NCI-H2171 (cell line): ENCODE results near the gene GALK1.
"Not testable (repeated sequence)": the region's sequence is repeated elsewhere in the genome, so short reads cannot be mapped to it uniquely, and the experiment has no call there.

ENCODE experiments used
- DNase-seq: peaks from one replicate; lab custom pipeline; 2025; lab: John Stamatoyannopoulos, UW

Gene GALK1

GRCh38 chr17:75763613-75764416, 1.2 kb downstream of the GALK1 start:
- DNase-seq, result no peak

- no peak for DNase-seq
Observed at GRCh38 chr17:75763269-75763607, 1.8 kb downstream of the GALK1 start.

DNA sequence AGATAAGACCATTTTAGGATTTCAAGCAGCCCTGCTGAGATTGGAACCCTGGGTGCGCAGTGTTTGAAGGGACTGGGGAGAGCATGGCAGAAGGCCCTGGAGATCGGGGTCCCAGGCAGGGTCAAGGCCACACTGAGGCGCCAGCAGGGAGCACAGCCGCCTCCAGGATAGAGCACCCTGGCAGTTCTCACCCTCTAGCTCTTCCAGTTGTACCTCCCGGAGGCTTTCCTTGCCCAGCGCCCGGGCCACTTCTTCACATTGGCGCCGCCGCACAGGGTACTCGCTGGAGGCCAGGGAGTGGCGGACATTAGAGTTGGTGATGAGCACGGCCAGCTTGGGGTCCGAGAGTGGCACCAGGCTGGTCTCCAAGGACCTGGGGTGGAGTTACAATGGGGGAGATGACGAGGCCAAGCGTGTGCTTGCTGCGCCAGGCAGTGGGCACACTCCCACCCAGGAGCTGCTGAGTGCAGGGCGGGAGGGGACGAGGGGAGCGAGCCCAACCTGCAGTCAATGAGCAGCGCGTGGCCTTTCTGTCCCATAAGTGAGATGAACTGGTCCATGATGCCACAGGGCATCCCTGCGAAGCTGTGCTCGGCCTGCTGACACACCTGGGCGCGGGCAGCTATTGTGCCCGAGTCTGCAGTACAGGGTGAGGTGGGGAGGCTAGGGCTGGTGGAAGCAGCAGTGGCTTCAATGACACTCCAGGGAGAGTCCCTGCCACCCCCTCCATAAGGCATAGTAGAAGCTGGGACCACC, 2.3 kb downstream of the GALK1 start:
- no peak for DNase-seq

GRCh38 chr17:75759978-75760640, 4.9 kb downstream of the GALK1 start:
- DNase-seq, result not testable (repeated sequence)

DNA sequence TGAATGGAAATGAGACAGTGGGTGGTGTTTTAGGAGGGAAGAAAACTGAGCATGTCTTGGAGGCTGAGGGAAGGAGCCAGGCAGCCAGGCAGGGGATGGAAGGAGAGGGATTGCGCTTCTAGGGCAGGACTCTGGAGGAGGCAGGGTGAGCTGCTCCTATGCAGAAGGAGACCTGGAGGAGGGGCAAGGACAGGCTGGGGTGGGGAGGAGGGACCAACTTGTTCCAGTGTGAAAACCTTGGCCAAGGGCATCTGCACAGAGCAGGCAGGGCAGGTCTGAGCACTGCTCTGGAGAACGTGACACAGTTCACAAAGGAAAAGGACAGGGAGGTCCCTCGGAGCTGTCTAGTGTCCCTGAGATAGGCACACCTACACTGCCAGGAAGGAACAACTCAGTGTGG, 5.5 kb downstream of the GALK1 start:
- DNase-seq, result no peak

GRCh38 chr17:75758131-75758905, 6.7 kb downstream of the GALK1 start:
- DNase-seq, result no peak

- no peak for DNase-seq
Observed at GRCh38 chr17:75757086-75757681, 7.8 kb downstream of the GALK1 start.

DNA sequence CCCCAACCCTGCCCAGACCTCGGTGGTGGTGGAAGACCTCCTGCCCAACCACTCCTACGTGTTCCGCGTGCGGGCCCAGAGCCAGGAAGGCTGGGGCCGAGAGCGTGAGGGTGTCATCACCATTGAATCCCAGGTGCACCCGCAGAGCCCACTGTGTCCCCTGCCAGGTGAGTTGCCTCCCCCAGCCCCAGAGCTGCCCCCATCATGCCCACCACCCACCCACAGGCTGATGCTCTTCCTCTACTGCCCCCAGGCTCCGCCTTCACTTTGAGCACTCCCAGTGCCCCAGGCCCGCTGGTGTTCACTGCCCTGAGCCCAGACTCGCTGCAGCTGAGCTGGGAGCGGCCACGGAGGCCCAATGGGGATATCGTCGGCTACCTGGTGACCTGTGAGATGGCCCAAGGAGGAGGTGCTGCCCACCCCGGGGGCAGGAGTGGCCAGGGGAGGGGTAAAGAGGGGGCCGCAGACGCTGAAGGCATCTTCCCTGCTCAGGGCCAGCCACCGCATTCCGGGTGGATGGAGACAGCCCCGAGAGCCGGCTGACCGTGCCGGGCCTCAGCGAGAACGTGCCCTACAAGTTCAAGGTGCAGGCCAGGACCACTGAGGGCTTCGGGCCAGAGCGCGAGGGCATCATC, 8.4 kb downstream of the GALK1 start:
- no peak for DNase-seq

GRCh38 chr17:75755990-75756389, 9.0 kb downstream of the GALK1 start:
- no peak for DNase-seq

DNA sequence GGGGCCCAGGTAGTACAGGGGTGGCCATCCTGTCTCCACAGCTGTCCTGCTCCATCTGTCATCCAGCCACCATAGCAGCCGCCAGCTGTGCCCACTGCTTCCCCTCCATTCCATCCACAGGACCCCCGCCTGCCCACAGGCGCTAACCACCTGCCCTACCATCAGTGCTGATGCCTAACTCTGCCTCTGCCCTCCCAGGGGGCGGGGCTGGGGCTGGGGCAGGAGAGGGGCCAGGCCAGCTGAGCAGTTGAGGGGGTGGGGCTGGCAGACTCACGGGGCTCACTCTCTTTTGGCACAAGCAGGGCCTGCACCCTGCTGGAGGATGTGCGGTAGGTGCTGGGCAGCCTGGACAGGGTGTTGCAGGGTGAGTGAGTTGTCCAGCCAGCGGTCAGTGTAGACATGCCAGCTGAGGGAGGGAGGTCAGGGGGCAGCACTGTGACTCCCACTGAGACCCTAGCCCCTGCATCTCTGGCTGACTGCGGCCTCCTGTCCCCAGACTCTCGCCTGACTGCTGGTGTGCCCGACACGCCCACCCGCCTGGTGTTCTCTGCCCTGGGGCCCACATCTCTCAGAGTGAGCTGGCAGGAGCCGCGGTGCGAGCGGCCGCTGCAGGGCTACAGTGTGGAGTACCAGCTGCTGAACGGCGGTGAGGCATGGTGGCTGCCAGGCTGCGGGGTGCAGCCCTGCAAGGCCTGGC, 9.6 kb downstream of the GALK1 start:
- DNase-seq, result no peak

- DNase-seq, result no peak
Observed at GRCh38 chr17:75754378-75755204, 10.4 kb downstream of the GALK1 start.

DNA sequence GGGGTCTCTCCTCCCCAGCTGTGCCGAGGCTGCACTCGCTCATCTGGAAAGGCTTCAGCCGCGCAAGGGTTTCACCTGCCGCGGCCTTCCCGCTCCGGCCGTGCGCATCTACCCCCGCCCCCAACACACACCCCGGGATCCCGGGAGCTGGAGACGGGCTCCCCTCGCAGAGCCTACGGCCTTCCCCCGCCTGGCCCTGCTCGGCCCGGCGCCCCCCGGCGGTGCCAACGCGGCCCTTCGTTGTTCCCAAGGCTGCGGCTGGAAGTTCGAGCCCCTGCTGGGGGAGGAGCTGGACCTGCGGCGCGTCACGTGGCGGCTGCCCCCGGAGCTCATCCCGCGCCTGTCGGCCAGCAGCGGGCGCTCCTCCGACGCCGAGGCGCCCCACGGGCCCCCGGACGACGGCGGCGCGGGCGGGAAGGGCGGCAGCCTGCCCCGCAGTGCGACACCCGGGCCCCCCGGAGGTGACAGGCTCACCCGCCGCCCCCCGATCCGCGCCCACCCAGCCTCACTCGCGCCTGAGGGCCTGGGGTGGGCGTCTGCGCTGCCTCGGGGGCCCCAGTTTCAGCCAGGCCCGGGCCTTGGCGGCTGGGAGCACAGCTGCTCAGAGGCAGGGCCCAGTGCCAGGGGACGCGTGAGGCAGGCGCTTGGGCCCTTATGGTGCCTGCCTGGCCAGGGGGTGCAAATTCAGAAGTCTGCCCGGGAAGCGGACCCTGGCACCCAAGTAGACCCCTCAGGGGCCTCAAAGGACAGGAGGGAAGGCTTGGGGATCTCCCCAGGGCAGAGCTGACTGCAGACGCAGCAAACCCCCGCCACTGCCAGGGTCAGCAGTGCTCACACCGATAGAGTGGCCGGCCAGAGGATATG, 11.2 kb downstream of the GALK1 start:
- no peak for DNase-seq

- no peak for DNase-seq
Observed at GRCh38 chr17:75752802-75753513, 12.0 kb downstream of the GALK1 start.

- no peak for DNase-seq
Observed at GRCh38 chr17:75752405-75752709, 12.6 kb downstream of the GALK1 start.

DNA sequence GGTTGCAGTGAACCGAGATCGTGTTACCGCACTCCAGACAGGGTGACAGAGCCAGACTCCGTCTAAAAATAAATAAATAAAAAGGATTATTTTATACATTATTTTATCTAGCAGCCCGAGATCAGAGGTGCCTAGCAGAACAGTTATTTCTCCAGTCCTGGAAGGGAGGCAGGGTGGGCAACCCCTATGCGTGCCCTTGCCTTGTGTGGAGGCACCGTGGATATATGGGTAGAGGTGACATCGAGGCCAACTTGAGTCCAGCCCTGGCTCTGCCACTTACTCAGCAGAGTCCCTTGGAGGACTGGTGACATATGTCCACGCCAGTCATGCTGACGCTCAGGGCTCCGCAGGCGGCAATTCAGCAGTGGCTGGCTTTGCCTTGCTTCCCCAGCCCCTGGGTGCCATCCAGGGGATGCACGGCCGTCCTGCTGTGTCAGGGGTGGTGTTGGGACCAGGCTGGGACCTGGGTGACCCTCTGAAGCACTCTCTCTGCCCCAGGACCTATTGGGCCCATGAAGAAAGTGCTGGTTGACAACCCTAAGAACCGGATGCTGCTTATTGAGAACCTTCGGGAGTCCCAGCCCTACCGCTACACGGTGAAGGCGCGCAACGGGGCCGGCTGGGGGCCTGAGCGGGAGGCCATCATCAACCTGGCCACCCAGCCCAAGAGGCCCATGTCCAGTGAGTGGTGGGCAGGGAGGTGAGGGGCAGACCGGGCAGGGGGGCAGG, 13.2 kb downstream of the GALK1 start:
- no peak for DNase-seq

DNA sequence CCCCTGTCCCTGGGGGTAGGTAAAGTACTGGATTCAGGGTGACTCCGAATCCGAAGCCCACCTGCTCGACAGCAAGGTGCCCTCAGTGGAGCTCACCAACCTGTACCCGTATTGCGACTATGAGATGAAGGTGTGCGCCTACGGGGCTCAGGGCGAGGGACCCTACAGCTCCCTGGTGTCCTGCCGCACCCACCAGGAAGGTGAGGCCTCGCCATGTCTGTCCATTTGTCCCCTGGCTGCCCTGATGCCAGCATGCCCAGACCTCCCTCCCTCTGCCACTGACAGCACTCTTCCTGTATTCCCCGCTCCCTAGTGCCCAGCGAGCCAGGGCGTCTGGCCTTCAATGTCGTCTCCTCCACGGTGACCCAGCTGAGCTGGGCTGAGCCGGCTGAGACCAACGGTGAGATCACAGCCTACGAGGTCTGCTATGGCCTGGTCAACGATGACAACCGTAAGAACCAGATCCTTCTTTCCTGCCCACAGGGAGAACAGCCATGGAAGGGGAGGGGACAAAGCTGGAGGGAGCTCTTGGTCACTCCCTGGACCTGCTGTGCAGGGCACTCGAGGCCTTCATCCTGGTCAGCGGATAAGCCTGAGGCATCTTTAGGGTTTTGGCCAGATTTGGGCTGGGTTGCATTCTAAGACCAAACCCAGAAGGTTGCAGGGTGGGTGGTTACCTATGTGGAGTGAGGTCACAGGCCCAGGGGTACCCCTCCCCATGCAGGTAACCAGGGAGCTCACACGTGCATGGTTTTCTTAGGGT, 14.2 kb downstream of the GALK1 start:
- no peak for DNase-seq
